ENCODE data around the gene TBC1D24.

Gene TBC1D24

DNA sequence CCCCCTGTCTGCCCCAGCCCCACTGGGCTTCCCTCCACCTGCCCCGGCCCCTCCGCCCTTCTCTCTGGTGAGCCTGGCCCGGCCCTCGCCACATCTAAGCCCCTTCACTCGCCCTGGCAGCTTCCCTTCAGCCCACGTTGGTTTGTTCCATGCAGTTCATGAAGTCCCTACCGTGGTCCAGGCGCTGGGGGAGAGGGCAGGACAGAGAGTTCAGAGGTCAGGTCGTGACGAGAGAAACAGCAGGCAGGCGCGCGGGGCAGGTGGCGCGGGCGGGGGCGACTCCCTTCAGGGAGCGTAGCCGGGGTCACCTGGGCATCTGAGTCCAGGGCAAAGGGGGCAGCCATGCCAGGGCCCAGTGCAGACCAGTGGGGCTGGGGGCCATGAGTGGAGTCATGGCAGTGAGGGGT lies 23.9 kb upstream of the TBC1D24 start:
- no peak for DNase-seq

DNA sequence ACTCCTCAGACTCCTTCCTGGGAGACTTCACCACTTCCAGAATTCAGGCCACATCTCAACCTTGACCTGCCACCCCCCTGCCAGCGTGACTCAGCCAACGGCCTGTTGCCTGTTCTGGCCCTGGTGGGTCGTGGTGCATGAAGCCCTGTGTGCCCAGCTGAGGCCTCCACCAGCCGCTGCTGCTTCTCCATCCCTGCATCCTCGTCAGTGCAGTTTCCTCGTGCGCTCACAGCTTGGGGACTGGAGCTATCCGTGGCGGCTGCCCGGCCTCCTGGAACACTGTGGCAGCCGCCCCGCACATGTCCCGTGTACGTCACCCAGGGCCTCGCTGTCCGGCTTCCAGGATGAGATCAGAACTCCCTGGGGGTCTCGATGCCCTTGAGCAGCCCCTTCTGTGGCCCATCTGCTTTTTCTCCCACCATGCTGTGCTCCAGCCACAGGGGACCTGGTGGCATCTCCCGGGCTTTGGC lies 23.0 kb upstream of the TBC1D24 start:
- no peak for DNase-seq

DNA sequence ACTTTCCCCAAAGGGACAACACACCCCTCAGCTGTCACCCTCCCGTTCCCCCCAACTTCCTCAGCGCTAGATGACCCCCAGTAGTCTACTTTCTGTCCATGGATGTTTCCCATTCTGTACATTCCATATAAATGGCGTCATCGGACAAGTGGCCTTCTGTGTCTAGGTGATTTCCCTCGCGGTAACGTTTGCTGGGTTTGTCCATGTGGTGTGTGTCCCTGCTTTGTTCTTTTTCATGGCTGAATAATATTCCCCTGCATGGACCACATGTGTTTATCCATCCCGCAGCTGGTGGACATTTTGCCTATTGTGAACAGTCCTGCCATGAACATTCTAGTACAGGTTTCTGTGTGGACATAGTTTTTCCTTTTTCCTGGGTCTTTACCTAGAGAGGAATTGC lies 22.3 kb upstream of the TBC1D24 start:
- no peak for DNase-seq

DNA sequence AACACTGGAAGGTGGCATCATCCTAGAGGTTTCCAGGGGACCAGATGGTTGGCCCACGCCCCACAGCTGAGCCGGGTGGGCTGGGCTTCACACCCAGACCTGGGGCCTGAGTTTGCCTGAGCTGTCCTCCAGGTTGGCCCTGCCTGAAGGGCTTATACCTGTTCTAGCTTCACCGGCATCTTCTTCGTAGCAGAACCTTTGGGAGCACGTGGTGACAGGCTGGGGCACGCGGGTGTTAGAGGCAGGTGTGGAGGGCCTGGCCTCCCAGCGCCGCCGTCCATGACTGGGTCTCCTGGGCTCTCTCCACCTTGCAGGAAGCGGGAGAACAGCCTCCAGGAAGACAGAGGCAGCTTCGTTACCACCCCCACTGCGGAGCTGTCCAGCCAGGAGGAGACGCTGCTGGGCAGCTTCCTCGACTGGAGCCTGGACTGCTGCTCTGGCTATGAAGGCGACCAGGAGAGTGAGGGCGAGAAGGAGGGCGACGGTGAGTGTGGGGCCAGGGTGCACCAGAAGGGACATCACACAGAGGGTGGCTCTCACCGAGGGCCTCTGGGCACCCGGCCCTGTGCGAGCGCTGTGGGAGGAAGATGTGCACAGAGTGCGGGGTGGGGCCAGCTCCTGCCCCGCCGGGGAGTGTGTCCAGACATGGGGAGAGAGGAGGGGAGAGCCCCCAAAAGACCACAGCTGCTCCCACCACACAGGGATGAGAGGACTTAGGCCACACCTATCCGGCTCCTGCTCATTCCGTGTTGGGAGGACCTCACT lies 19.7 kb upstream of the TBC1D24 start:
- DNase-seq: no peak

GRCh38 chr16:2456551-2457153 lies 18.3 kb upstream of the TBC1D24 start:
- DNase-seq: no peak

DNA sequence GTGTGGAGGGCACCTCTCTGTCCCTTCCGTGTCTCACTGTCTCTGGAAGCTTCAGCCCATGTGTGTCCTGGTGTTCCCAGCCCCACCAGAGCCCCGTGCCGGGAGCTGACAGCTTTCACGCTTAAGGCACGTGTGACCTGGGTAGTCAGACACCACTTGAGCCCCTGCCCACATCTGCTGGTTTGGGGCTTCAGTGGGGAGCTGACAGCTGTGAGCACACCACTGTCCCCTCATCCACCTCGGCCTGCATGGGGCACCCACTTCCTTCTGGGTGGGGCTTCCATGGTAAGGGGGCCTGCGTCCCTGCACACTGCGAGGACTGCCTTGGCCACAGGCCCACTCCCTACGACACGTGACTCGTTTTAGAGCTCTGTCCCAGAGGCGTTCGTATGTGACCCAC lies 17.7 kb upstream of the TBC1D24 start:
- DNase-seq: no peak

DNA sequence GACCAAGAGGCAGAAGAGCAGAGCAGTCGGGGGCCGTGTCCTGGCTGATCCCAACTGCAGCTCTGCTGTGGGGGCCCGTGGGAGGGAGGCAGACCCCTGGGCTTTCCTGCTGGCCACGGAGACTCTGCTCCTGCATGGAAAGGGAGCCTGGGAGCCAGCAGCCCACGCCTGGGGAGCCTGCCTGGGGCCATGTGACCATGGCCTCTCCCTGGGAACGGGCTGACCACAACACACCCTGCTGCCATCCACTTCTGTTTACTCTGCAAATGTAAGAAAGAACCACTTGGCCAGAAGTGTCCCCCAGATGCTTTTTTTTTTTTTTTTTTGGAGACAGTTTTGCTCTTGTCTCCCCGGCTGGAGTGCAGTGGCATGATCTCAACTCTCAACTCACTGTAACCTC lies 17.0 kb upstream of the TBC1D24 start:
- no peak for DNase-seq

- no peak for DNase-seq
These were observed 15.9 kb upstream of the TBC1D24 start for GRCh38 chr16:2458887-2459646.

GRCh38 chr16:2459647-2460390 lies 15.1 kb upstream of the TBC1D24 start, which contains the start of gene TEDC2:
Gene TEDC2, plus strand, starts transcription at chr16:2460109. Its CDS starts 36 bp downstream, at chr16:2460145.
- DNase-seq: peak; percentile 95

GRCh38 chr16:2460391-2460713 lies 14.6 kb upstream of the TBC1D24 start:
- no peak for DNase-seq

GRCh38 chr16:2460916-2461315 lies 14.0 kb upstream of the TBC1D24 start:
- no peak for DNase-seq

DNA sequence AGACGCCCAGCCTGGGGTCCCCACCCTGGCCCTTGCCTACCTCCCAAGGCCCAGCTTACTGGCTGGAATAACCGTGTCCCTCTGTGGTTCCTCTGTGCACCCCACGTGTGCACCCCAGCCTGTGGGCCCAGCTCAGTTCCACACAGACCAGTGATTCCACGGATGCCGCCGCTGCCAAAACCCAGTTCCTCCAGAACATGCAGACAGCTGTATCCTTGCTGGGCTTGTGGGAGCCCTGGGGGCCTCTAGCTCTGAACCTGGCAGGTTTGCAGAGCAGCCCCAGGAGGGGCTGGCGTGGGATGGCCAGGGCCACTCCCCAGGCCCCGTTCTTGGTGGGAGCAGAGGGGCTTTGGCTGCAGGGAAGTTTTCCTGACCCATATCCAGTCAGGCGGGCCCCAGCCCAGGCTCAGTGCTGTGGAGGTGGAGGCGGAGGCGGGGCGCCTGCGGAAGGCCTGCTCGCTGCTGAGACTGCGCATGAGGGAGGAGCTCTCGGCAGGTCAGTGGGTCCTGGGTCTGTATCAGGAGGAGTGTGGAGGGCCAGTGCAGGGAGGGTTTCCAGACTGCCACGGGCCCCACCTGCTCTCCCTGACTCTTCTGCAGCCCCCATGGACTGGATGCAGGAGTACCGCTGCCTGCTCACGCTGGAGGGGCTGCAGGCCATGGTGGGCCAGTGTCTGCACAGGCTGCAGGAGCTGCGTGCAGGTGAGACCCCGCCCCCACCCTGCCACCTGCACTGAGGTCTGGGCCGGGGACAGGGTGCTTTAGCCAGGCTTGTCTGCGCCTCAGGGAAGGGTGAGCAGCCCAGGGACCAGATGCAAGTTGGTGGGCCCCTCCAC lies 12.7 kb upstream of the TBC1D24 start:
- no peak for DNase-seq

- no peak for DNase-seq
These were observed 10.6 kb upstream of the TBC1D24 start for GRCh38 chr16:2464333-2464732.

GRCh38 chr16:2465653-2466415 lies 9.1 kb upstream of the TBC1D24 start:
- no peak for DNase-seq

DNA sequence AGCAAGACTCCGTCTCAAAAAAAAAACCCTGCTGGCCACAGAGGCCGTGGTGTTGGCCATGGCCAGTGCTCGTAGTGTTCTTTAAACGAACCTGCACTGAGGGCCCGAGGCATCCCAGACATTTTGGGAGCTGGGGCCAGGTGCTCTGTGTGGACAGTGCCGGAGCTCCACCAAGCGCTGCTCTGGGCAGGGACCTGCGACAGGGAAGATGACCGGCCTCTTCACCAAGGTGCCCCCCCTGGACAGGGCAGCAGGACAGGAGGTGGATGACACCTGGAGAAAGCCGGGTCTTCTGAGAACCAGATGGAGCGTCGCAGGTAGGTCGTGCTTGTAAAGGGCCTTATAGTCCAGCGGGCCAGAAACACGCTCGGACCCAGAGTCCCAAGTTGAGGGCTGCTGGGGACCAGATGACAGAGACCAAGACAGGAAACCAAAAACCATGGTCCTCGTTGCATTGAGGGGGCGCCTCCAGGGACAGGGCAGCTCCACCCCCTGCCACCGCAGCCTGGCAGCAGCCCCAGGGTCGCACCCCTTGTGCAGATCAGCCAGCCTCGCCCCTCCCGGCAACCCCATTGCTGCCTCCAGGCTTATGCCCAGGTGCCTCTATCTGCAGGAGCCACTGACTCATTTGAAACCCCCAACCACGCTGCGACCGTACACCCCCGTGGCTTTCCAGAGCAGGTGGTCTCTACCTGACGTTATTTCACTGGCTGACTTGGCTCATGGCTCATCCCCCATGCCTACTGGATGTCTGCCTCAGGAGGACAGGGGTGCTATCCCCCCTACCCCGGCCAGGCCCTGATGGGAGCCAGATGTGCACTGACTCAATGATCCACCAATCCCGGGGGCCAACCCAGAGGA lies 8.0 kb upstream of the TBC1D24 start:
- DNase-seq: no peak

GRCh38 chr16:2467528-2468232 lies 7.2 kb upstream of the TBC1D24 start:
- DNase-seq: peak; percentile 89

DNA sequence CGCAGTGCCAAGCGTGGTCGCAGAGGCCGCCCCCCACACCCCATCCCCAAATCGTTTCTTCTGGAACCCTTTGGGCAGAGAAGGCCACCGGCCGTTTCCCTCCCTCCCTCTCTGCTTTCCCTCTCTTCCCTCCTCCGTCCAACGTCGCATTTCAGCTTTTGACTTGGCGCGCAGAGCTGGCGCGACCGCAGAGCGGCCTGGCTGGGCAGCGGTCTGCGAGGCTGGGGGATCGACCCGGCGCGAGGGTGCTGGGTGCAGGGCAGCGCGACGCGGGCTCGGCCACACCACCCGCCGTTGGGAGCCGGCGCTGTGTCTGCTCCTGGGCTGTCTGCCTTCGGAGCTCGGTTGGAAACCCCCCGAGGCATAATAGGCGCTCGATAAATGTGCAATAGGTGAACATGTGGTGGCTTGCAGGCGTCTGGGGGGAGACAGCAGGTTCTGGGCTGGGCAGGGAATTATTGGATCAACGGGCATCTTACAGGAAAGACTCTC lies 6.6 kb upstream of the TBC1D24 start:
- DNase-seq: peak; percentile 72

GRCh38 chr16:2468725-2469398 lies 6.1 kb upstream of the TBC1D24 start:
- no peak for DNase-seq
